Prostate gland (tissue), 2 donors: ENCODE measurements around the gene FOXK2. TPM values are rescaled to one million over a fixed set of nuclear protein-coding genes. Genes with fewer than 3 reads are reported as not detected.
A peak's percentile ranks its signal among the peaks of the same experiment; 100 is the strongest.

Source experiments
- DNase-seq: peaks from one replicate; pipeline ENCODE4 v3.0.0-alpha.2; 2019; ENCODE audit warnings: low spot score
- H3K27ac ChIP-seq, 2 donors: fragments of 200-600 bp; sonication (generic); 2 replicates each; pipeline ENCODE4 v1.5.1; 2017 to 2019
- H3K27me3 ChIP-seq: fragments of 200-600 bp; sonication (generic); replicated peaks from 2 replicates; pipeline ENCODE4 v1.5.1; 2019; ENCODE audit not compliant: insufficient read depth
- H3K36me3 ChIP-seq, 2 donors: fragments of 200-600 bp; sonication (generic); 1 replicate in 1 of 2; 2 replicates in 1 of 2; pipeline versions ENCODE4 v1.5.1 to v1.8.1; 2017 to 2019
- H3K4me1 ChIP-seq: fragments of 200-600 bp; sonication (generic); replicated peaks from 2 replicates; pipeline ENCODE4 v1.5.1; 2019
- H3K4me3 ChIP-seq, 2 donors: fragments of 200-600 bp; sonication (generic); 2 replicates each; pipeline ENCODE4 v1.5.1; 2017 to 2019
- H3K9me3 ChIP-seq: fragments of 200-600 bp; sonication (generic); 2 replicates; pipeline ENCODE4 v1.5.1; 2017
- CTCF ChIP-seq, 4 experiments: fragments of 200-600 bp in 2 of 4; fragments of 450-650 bp in 2 of 4; sonication (generic) in 2 of 4; IDR thresholded peaks; 1 replicate in 3 of 4; 2 replicates in 1 of 4; pipeline ENCODE4 v1.5.1; 2016 to 2019; ENCODE audit warnings: antibody characterized with exemption in 4 of 4, mild to moderate bottlenecking in 2 of 4, moderate library complexity in 2 of 4
- POLR2A ChIP-seq: fragments of 450-650 bp; IDR thresholded peaks from one replicate; pipeline ENCODE4 v1.6.1; 2016; ENCODE audit warnings: antibody characterized with exemption, mild to moderate bottlenecking
- POLR2AphosphoS5 ChIP-seq: sonication (generic); formaldehyde crosslinking; IDR thresholded peaks from one replicate; pipeline ENCODE4 v1.6.1; 2017; ENCODE audit warnings: antibody characterized with exemption
- WGBS: methylation state at CpG from one replicate; pipeline ENCODE4 v1.1.5; 2018; 5-methylcytosine and 5-hydroxymethylcytosine counted together
- intact Hi-C: fragments of 100-400 bp; cut with DNase I; formaldehyde crosslinking; loops from one replicate; pipeline ENCODE4 v1.14.2; 2022
- total RNA-seq, 2 donors: library from RNA; depleted of rRNA; stranded (reverse); fragments of >200 nt; gene quantifications; one replicate each; pipeline ENCODE4 v1.1.0, GENCODE V29; 2016

The FOXK2 gene
- total RNA-seq, 2 donors from 2014 or later: 47.9 to 85.5 TPM

- peak overlapping the region in 1 of 2 donors; percentile 46 for H3K27ac ChIP-seq
- no peaks in the 10 kb centered on the region for H3K9me3 ChIP-seq
- no peaks in the 10 kb centered on the region for H3K36me3 ChIP-seq
These were observed 83.0 kb downstream of the FOXK2 start for GRCh38 chr17:82602487-82602886.

DNA sequence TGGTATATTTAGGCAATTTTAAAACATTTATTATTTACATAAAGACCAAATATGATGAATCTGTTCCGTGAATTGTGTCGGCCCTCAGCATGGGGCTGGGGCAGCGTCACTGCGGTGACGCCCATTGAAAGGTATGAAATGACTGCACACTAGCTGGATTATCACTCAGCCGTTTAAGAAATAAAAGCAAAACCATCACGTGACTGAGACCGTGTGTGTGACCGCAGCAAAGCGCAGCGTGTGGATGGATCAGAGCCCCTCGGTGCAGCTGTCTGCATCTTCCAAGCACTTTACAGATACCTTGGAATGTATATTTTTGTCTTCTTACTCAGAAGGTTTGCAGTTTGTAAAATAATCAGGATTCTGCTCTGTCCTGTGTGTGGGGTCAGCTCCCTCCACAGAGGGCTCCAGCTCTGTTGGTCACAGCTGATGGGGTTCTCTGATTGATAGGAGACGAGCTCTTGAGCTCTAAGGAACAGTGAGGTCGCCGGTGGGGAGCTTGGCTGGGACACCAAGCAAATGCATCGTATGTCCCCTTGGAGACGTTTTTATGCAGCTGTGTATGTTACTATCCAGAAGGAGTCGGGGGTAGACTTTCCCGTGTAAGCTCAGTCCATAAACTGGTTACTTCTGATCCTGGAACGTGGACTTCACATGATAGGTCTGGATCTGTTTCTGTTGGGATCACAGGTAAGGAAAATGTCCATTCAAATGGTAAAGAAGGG, 83.6 kb downstream of the FOXK2 start:
- H3K9me3 ChIP-seq: no peaks in the 10 kb centered on the region
- no peak for TF ChIP-seq POLR2AphosphoS5
- TF ChIP-seq POLR2A: no peak
- TF ChIP-seq CTCF (IDR thresholded peaks at IDR 0.05): no peak
- no peaks in the 10 kb centered on the region for H3K4me1 ChIP-seq
- H3K4me3 ChIP-seq: no peak overlapping the region
- 87% methylated on average over 20 of the region's 20 CpGs for WGBS
- intact Hi-C loops: no loop called here
- H3K36me3 ChIP-seq: no peaks in the 10 kb centered on the region
- H3K27me3 ChIP-seq: no peaks in the 10 kb centered on the region
- peak overlapping the region in 1 of 2 donors; percentile 46 for H3K27ac ChIP-seq
- no peak for DNase-seq

More at GRCh38 chr17:82602487-82602886, 83.0 kb downstream of the FOXK2 start:
- intact Hi-C loops: no loop called here
- H3K4me3 ChIP-seq: no peak overlapping the region
- TF ChIP-seq CTCF (IDR thresholded peaks at IDR 0.05) (no peak), POLR2AphosphoS5 (no peak), POLR2A (no peak)
- no peak for DNase-seq
- 83% methylated on average over 21 of the region's 21 CpGs for whole genome bisulfite sequencing
- no peaks in the 10 kb centered on the region for H3K4me1 ChIP-seq
- H3K27me3 ChIP-seq: no peaks in the 10 kb centered on the region

- no peak for DNase-seq
- intact Hi-C loops: no loop called here
- H3K27ac ChIP-seq: no peak overlapping the region
- TF ChIP-seq CTCF (IDR thresholded peaks at IDR 0.05): no peak
- TF ChIP-seq POLR2A: no peak
- TF ChIP-seq POLR2AphosphoS5: peak; percentile 35
- no peak overlapping the region for H3K4me3 ChIP-seq
- no peaks in the 10 kb centered on the region for H3K36me3 ChIP-seq
- no peaks in the 10 kb centered on the region for H3K4me1 ChIP-seq
- no peaks in the 10 kb centered on the region for H3K9me3 ChIP-seq
- WGBS: 62% methylated on average over 18 of the region's 18 CpGs
- no peaks in the 10 kb centered on the region for H3K27me3 ChIP-seq
These were observed 84.5 kb downstream of the FOXK2 start for GRCh38 chr17:82603981-82604448.

- intact Hi-C loops: no loop called here
- Histone ChIP-seq H3K27me3 (no peaks in the 10 kb centered on the region), H3K4me3 (no peak overlapping the region), H3K9me3 (no peaks in the 10 kb centered on the region), H3K27ac (no peak overlapping the region), H3K4me1 (no peaks in the 10 kb centered on the region), H3K36me3 (no peaks in the 10 kb centered on the region)
- no peak for TF ChIP-seq POLR2AphosphoS5
- no peak for TF ChIP-seq CTCF (IDR thresholded peaks at IDR 0.05)
- TF ChIP-seq POLR2A: no peak
- WGBS: 96% methylated on average over 7 of the region's 7 CpGs
- no peak for DNase-seq
These were observed 85.0 kb downstream of the FOXK2 start for GRCh38 chr17:82604532-82604931.
